Lung (tissue), 12 donors: ENCODE data around the gene PRSS27. TPM values are rescaled to one million over a fixed set of nuclear protein-coding genes. Genes with fewer than 3 reads are reported as not detected.

ENCODE experiments used
- ATAC-seq: fragments of 200-7000 bp; cut with Tn5 transposase; one replicate; pipeline ENCODE4 v1.9.1; 2020; ENCODE audit warnings: moderate number of reproducible peaks; ENCODE audit not compliant: insufficient read depth, low FRiP score
- DNase-seq, 3 donors: peaks; one replicate each; pipeline ENCODE4 v3.0.0-alpha.2; 2013 to 2017
- H3K27ac ChIP-seq, 2 donors: one replicate each; pipeline ENCODE4 v1.5.1; 2013; ENCODE audit warnings: mild to moderate bottlenecking in 2 of 2, moderate library complexity in 2 of 2, control low read depth in 1 of 2, inconsistent platforms in 1 of 2, low read depth in 1 of 2, low read length in 1 of 2
- H3K27me3 ChIP-seq, 3 donors: one replicate each; pipeline ENCODE4 v1.5.1; 2013; ENCODE audit warnings: low read length in 2 of 3; ENCODE audit not compliant: control insufficient read depth in 3 of 3, insufficient read depth in 3 of 3
- H3K36me3 ChIP-seq, 4 donors: one replicate each; pipeline ENCODE4 v1.5.1; 2013; ENCODE audit warnings: low read length in 4 of 4, mild to moderate bottlenecking in 1 of 4, moderate library complexity in 1 of 4; ENCODE audit not compliant: control insufficient read depth in 4 of 4, insufficient read depth in 4 of 4
- H3K4me1 ChIP-seq, 5 donors: one replicate each; pipeline ENCODE4 v1.5.1; 2013; ENCODE audit warnings: low read length in 5 of 5, mild to moderate bottlenecking in 2 of 5, moderate library complexity in 1 of 5; ENCODE audit not compliant: control insufficient read depth in 5 of 5, insufficient read depth in 5 of 5
- H3K4me3 ChIP-seq: one replicate; pipeline ENCODE4 v1.5.1; 2013; ENCODE audit warnings: mild to moderate bottlenecking, control low read depth, moderate library complexity
- H3K9ac ChIP-seq, 2 donors: one replicate each; pipeline ENCODE4 v1.5.1; 2013; ENCODE audit warnings: low read length in 2 of 2, control low read depth in 1 of 2; ENCODE audit not compliant: insufficient read depth in 1 of 2
- H3K9me3 ChIP-seq, 4 donors: one replicate each; pipeline ENCODE4 v1.5.1; 2013; ENCODE audit warnings: low read length in 3 of 4, mild to moderate bottlenecking in 1 of 4, moderate library complexity in 1 of 4; ENCODE audit not compliant: control insufficient read depth in 4 of 4, insufficient read depth in 3 of 4
- WGBS, 2 donors: extraction: QIAGEN DNeasy Blood & Tissue Kit; methylation state at CpG; one replicate each; pipeline ENCODE4 v1.1.7; 2013; 5-methylcytosine and 5-hydroxymethylcytosine counted together
- polyA plus RNA-seq, 2 donors: library from polyadenylated mRNA; stranded (reverse); fragments of 200-250 nt; gene quantifications; one replicate each; pipeline ENCODE4 v1.2.1, GENCODE V29; 2013
- total RNA-seq, 2 donors: library from RNA; depleted of rRNA in 1 of 2; stranded (reverse); fragments of >200 nt in 1 of 2; gene quantifications; one replicate each; pipeline ENCODE4 v1.2.1, GENCODE V29; 2014 to 2021
- TF ChIP-seq, protein P1 (sequence below): IDR thresholded peaks from 2 replicates; pipeline ENCODE4 v1.5.1; 2012; ENCODE audit warnings: mild to moderate bottlenecking; ENCODE audit errors: control extremely low read depth, extremely low read depth
- donor health status: control.
- donor health status: control.
- donor health status: Bipolar disorder and iron deficiency.
- donor health status: healthy.
- donor health status: DM: yes; HTN: yes; CAD: no.

PRSS27 gene
- total and polyA plus RNA-seq, 4 donors, result 1.1 to 2.5 (median 2.1) TPM

DNA sequence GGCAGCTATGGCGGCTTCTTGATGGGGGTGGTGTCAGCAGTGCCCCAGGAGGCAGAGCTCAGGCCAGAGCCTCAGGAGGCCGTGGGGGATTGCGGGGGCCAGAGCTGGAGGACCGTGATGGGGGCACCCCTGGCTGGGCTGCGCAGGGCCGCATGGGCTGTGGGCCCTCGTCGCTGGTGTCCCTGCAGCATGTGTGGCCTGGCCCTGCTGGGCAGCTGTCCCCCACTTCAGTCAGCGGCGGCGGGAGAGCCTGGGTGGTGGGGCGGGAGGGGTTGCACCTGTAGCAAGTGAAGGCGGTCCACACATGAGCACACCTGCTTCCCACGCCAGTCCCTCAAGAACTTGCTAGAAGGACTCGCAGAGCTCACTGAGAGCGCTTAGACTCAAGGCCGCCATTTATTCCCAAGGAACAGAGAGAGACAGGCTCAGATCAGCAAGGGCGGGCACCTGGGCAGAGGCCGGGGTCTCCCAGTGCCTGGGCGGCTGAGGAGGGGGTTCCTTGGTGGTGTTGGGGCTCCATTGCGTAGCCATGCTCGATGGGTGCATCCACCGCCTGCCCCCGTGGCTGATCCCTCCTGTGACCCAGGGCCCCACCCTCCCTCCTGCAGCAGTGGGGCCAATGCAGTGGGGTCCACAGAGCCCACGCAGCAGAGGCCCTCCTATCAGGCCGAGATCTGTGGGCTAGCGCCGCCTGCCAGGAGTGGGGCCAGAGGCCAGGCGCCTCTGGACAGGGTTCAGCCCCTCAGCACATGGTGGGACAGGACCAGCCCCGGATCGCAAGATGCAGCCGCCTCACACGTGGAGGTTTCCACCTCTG is 15.7 kb downstream of the PRSS27 start:
- Histone ChIP-seq H3K4me3 (no peak overlapping the region), H3K27ac (no peak overlapping the region), H3K9me3 (no peaks in the 10 kb centered on the region), H3K36me3 (peaks cover 2 to 86% (median 12%) of the 10 kb centered on the region in 4 donors), H3K9ac (no peak overlapping the region), H3K4me1 (no peaks in the 10 kb centered on the region), H3K27me3 (no peaks in the 10 kb centered on the region)
- 96 to 97% methylated on average over 33 of the region's 33 CpGs for WGBS, 2 donors
- no peak for DNase-seq
- TF ChIP-seq, protein P1, sequence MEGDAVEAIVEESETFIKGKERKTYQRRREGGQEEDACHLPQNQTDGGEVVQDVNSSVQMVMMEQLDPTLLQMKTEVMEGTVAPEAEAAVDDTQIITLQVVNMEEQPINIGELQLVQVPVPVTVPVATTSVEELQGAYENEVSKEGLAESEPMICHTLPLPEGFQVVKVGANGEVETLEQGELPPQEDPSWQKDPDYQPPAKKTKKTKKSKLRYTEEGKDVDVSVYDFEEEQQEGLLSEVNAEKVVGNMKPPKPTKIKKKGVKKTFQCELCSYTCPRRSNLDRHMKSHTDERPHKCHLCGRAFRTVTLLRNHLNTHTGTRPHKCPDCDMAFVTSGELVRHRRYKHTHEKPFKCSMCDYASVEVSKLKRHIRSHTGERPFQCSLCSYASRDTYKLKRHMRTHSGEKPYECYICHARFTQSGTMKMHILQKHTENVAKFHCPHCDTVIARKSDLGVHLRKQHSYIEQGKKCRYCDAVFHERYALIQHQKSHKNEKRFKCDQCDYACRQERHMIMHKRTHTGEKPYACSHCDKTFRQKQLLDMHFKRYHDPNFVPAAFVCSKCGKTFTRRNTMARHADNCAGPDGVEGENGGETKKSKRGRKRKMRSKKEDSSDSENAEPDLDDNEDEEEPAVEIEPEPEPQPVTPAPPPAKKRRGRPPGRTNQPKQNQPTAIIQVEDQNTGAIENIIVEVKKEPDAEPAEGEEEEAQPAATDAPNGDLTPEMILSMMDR, result no peak
- no peak for ATAC-seq

GRCh38 chr16:2702871-2703745 is 16.9 kb downstream of the PRSS27 start:
- DNase-seq, result no peak
- Histone ChIP-seq H3K4me3 (no peak overlapping the region), H3K36me3 (peaks cover 5 to 86% (median 13%) of the 10 kb centered on the region in 4 donors), H3K9me3 (no peaks in the 10 kb centered on the region), H3K9ac (no peak overlapping the region), H3K27me3 (no peaks in the 10 kb centered on the region), H3K27ac (no peak overlapping the region), H3K4me1 (no peaks in the 10 kb centered on the region)
- TF ChIP-seq, protein P1, result no peak
- ATAC-seq, result no peak
- WGBS, 2 donors, result 93 to 95% methylated on average over 26 to 28 of the region's 28 CpGs

DNA sequence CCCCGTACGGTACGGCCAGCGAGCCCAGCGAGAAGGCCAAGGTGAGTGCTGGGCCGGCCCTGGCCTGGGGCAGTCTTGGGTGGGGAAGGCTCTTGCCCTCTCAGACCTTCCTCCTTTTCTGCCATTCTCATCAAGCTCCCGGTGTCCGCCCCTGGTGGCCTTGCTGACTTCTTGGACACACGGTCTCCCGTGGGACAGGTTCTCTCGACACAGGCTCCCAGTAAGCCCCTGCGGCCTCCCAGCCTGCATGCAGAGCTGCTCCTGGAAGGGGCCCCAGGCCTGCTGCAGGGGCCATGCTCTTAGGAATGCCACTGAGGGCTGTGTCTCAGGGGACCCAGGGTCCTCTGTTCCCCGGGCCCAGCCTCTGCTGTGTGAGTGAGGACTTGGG is 17.6 kb downstream of the PRSS27 start:
- H3K9me3 ChIP-seq, result no peaks in the 10 kb centered on the region
- H3K27me3 ChIP-seq, result no peaks in the 10 kb centered on the region
- peaks cover 5 to 83% (median 11%) of the 10 kb centered on the region in 4 donors for H3K36me3 ChIP-seq
- WGBS, 2 donors, result 97 to 99% methylated on average over 13 of the region's 13 CpGs
- DNase-seq (no peak), ATAC-seq (no peak)
- no peak overlapping the region for H3K9ac ChIP-seq
- no peak overlapping the region for H3K27ac ChIP-seq
- TF ChIP-seq, protein P1, result no peak
- no peaks in the 10 kb centered on the region for H3K4me1 ChIP-seq
- H3K4me3 ChIP-seq, result no peak overlapping the region
